ENCODE data around the gene TFB1M. TPM values are rescaled to one million over a fixed set of nuclear protein-coding genes. Genes with fewer than 3 reads are reported as not detected.
"Not testable (repeated sequence)": the region's sequence is repeated elsewhere in the genome, so short reads cannot be mapped to it uniquely, and the experiment has no call there.

Gene TFB1M
- total RNA-seq, 1 donor from 2014 or later = 20.6 TPM

- H3K9me3 ChIP-seq = peaks cover 6% of the 10 kb centered on the region
- H3K27ac ChIP-seq = no peak overlapping the region
- TF ChIP-seq, protein P1, sequence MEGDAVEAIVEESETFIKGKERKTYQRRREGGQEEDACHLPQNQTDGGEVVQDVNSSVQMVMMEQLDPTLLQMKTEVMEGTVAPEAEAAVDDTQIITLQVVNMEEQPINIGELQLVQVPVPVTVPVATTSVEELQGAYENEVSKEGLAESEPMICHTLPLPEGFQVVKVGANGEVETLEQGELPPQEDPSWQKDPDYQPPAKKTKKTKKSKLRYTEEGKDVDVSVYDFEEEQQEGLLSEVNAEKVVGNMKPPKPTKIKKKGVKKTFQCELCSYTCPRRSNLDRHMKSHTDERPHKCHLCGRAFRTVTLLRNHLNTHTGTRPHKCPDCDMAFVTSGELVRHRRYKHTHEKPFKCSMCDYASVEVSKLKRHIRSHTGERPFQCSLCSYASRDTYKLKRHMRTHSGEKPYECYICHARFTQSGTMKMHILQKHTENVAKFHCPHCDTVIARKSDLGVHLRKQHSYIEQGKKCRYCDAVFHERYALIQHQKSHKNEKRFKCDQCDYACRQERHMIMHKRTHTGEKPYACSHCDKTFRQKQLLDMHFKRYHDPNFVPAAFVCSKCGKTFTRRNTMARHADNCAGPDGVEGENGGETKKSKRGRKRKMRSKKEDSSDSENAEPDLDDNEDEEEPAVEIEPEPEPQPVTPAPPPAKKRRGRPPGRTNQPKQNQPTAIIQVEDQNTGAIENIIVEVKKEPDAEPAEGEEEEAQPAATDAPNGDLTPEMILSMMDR (IDR thresholded peaks at IDR 0.05) = no peak
- no peaks in the 10 kb centered on the region for H3K36me3 ChIP-seq
- H3K27me3 ChIP-seq (ENCODE audit: low read depth) = no peaks in the 10 kb centered on the region
- DNase-seq (no peak), ATAC-seq (no peak)
- intact Hi-C loops (cut with DNase I) = no loop called here
- no peak overlapping the region for H3K4me3 ChIP-seq
- H3K4me1 ChIP-seq = no peaks in the 10 kb centered on the region
Observed at GRCh38 chr6:155344341-155345006, 30.2 kb upstream of the TFB1M start.

DNA sequence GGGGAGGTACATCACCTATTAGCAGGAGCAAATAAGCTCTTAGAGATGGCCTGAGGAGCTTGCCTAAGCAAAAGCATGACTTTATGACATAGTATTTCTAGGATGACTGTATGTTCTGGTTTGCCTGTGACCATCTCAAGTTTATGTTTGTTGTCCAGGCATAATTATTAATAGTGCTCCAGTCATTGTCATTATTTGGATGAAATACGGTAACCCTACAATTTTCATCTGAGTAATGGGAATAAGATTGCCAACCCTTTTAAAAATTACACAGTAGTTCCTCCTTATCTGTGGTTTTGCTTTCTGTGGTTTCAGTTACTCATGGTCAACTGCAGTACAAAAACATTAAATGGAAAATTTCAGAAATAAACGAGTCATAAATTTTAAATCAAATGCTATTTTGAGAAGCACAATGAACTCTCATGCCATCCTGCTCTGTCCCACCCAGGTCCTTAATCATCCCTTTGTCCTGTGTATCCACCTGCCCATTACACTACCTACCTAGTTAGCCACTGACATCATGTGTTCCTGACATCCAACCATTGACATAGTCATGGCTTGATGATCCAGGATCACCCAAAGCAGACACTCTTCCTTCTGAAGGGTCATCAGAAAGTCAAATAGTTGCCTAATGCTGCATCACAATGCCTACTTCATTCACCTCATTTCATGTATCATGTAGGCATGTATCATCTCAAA is 27.0 kb upstream of the TFB1M start:
- no peaks in the 10 kb centered on the region for H3K36me3 ChIP-seq
- no peak overlapping the region for H3K4me3 ChIP-seq
- ATAC-seq (no peak), DNase-seq (no peak)
- intact Hi-C loops (cut with DNase I) = no loop called here
- H3K27ac ChIP-seq = no peak overlapping the region
- no peaks in the 10 kb centered on the region for H3K4me1 ChIP-seq
- H3K27me3 ChIP-seq (ENCODE audit: low read depth) = no peaks in the 10 kb centered on the region
- TF ChIP-seq, protein P1 (IDR thresholded peaks at IDR 0.05) = no peak
- no peaks in the 10 kb centered on the region for H3K9me3 ChIP-seq

DNA sequence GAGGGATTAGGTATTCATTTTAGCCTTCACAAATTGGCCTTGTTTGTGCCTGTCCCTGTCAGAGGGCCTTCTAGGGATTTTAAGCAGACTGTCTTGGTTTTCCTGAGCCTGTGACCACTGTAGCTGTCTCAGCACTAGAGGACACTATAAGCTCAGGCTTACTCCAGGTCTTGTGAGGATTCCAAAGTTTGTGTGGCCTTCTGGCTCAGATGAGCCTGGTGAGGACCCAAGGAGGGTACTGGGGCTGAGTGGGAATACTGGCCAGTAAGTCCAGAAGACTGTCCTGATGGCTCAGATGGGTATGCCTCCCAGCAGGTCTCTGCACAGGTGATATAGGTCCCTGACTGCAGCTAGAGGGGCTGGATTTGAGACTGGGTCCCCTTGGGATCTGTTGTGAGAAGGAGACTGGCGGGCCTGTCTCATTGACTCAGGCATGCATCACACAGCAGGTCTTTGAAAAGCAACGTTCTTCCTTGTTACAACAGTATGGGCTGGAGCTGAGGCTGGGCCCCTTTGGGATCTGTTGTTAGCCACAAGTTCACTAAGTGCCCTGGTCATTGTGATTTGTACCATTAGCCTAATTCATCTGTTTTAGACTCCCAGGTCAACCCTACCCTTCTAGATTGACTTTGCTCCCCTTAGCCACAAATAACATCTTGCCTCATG is 26.3 kb upstream of the TFB1M start:
- Histone ChIP-seq H3K9me3 (no peaks in the 10 kb centered on the region), H3K27ac (no peak overlapping the region), H3K27me3 (ENCODE audit: low read depth) (no peaks in the 10 kb centered on the region), H3K4me3 (no peak overlapping the region), H3K36me3 (no peaks in the 10 kb centered on the region), H3K4me1 (no peaks in the 10 kb centered on the region)
- TF ChIP-seq, protein P1 (IDR thresholded peaks at IDR 0.05) = no peak
- DNase-seq (no peak), ATAC-seq (no peak)
- intact Hi-C loops (cut with DNase I) = no loop called here

GRCh38 chr6:155339929-155340328 is 25.6 kb upstream of the TFB1M start:
- H3K27ac ChIP-seq; ATAC-seq; H3K4me1 ChIP-seq; H3K4me3 ChIP-seq; DNase-seq; intact Hi-C loops (cut with DNase I); H3K27me3 ChIP-seq (ENCODE audit: low read depth); H3K36me3 ChIP-seq; H3K9me3 ChIP-seq: not testable (repeated sequence)

DNA sequence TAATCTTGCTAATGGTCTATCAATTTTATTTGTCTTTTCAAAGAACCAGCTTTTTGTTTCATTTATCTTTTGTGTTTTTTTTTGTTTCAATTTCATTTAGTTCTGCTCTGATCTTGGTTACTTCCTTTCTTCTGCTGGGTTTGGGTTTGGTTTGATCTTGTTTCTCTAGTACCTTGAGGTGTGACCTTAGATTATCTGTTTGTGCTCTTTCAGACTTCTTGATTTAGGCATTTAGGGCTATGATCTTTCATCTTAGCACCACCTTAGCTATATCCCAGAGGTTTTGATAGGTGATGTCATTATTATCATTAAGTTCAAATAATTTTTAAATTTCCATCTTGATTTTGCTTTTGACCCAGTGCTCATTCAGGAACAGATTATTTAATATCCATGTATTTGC is 24.0 kb upstream of the TFB1M start:
- ATAC-seq; DNase-seq; intact Hi-C loops (cut with DNase I): not testable (repeated sequence)

DNA sequence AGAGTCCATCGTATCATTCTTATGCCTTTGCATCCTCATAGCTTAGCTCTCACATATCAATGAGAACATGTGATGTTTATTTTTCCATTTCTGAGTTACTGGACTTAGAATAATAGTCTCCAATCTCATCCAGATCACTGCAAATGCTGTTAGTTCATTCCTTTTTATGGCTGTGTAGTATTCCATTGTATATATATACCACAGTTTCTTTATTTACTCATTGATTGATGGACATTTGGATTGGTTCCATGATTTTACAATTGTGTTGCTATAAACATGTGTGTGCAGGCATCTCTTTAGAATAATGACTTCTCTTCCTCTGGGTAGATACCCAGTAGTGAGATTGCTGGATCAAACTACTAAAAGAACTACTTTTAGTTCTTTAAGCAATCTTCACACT is 21.0 kb upstream of the TFB1M start:
- Histone ChIP-seq H3K4me3 (no peak overlapping the region), H3K27ac (no peak overlapping the region), H3K27me3 (ENCODE audit: low read depth) (no peaks in the 10 kb centered on the region), H3K36me3 (no peaks in the 10 kb centered on the region), H3K9me3 (no peaks in the 10 kb centered on the region), H3K4me1 (no peaks in the 10 kb centered on the region)
- TF ChIP-seq, protein P1 (IDR thresholded peaks at IDR 0.05) = no peak
- DNase-seq (no peak), ATAC-seq (no peak)
- intact Hi-C loops (cut with DNase I) = no loop called here

More for the DNA sequence above, 24.0 kb upstream of the TFB1M start:
- not testable (repeated sequence) for H3K9me3 ChIP-seq; H3K4me1 ChIP-seq; H3K27ac ChIP-seq; H3K36me3 ChIP-seq; H3K4me3 ChIP-seq; H3K27me3 ChIP-seq (ENCODE audit: low read depth)

DNA sequence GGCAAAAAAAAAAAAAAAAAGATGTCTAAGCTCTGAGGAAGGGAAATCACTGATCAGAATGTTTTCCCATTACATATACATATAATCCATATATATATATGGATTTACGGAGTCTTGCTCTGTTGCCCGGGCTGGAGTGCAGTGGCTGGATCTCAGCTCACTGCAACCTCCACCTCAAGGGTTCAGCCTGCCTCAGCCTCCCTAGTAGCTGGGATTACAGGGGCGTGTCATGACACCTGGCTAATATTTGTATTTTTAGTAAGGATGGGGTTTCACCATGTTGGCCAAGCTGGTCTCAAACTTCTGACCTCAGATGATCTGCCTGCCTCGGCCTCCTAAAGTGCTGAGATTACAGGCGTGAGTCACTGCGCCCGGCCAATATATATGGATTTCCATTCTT is 19.8 kb upstream of the TFB1M start:
- H3K9me3 ChIP-seq; H3K27ac ChIP-seq; H3K36me3 ChIP-seq; DNase-seq; intact Hi-C loops (cut with DNase I); H3K4me3 ChIP-seq; H3K27me3 ChIP-seq (ENCODE audit: low read depth); ATAC-seq; H3K4me1 ChIP-seq: not testable (repeated sequence)
